Activated CD4-positive, alpha-beta T cell treated with anti-CD3 and anti-CD28 coated beads, Interleukin-2, amount 50 U/mL, for 24 hours (primary cell): ENCODE results near the gene GRIP1.

Experiments
- DNase-seq, 2 donors: peaks; one replicate each; pipeline ENCODE4 v3.0.0-alpha.2; 2020; ENCODE audit warnings: low read depth in 1 of 2, low spot score in 1 of 2

The GRIP1 gene

GRCh38 chr12:66602483-66603143 is 76.3 kb downstream of the GRIP1 start:
- DNase-seq: no peak

GRCh38 chr12:66600903-66601302 is 78.0 kb downstream of the GRIP1 start:
- no peak for DNase-seq

- DNase-seq: no peak
Observed at GRCh38 chr12:66599816-66600215, 79.1 kb downstream of the GRIP1 start.

GRCh38 chr12:66598608-66599007 is 80.3 kb downstream of the GRIP1 start:
- DNase-seq: no peak

GRCh38 chr12:66598079-66598478 is 80.8 kb downstream of the GRIP1 start:
- DNase-seq: no peak

GRCh38 chr12:66596199-66596598 is 82.7 kb downstream of the GRIP1 start:
- DNase-seq: no peak

GRCh38 chr12:66594688-66595087 is 84.2 kb downstream of the GRIP1 start:
- no peak for DNase-seq

- no peak for DNase-seq
Observed at GRCh38 chr12:66590275-66590985, 88.4 kb downstream of the GRIP1 start.

- DNase-seq: no peak
Observed at GRCh38 chr12:66589095-66589494, 89.8 kb downstream of the GRIP1 start.

- DNase-seq: no peak
Observed at GRCh38 chr12:66587912-66588311, 91.0 kb downstream of the GRIP1 start.

GRCh38 chr12:66584673-66585072 is 94.2 kb downstream of the GRIP1 start:
- DNase-seq: no peak

- DNase-seq: no peak
Observed at GRCh38 chr12:66573605-66574004, 105.3 kb downstream of the GRIP1 start.

GRCh38 chr12:66572845-66573244 is 106.0 kb downstream of the GRIP1 start:
- DNase-seq: no peak

- no peak for DNase-seq
Observed at GRCh38 chr12:66571361-66571915, 107.4 kb downstream of the GRIP1 start.

GRCh38 chr12:66563220-66563619 is 115.7 kb downstream of the GRIP1 start:
- DNase-seq: no peak

GRCh38 chr12:66555113-66555512 is 123.8 kb downstream of the GRIP1 start:
- no peak for DNase-seq

- no peak for DNase-seq
Observed at GRCh38 chr12:66552716-66553115, 126.2 kb downstream of the GRIP1 start.

GRCh38 chr12:66550626-66551025 is 128.2 kb downstream of the GRIP1 start:
- DNase-seq: no peak

GRCh38 chr12:66549050-66549389 is 129.9 kb downstream of the GRIP1 start:
- DNase-seq: no peak

GRCh38 chr12:66548338-66549049 is 130.4 kb downstream of the GRIP1 start:
- DNase-seq: no peak

- DNase-seq: no peak
Observed at GRCh38 chr12:66541426-66541825, 137.4 kb downstream of the GRIP1 start.

- DNase-seq: no peak
Observed at GRCh38 chr12:66539431-66539830, 139.4 kb downstream of the GRIP1 start.
